ENCODE data around the gene SLC22A23. TPM values are rescaled to one million over a fixed set of nuclear protein-coding genes. Genes with fewer than 3 reads are reported as not detected.

SLC22A23 gene
- total RNA-seq, 1 donor from 2014 or later = 19.4 TPM

GRCh38 chr6:3356824-3357420 is 99.9 kb downstream of the SLC22A23 start:
- Mint-ChIP-seq H3K36me3 (ENCODE audit: insufficient read depth) (no peaks in the 10 kb centered on the region), H3K27me3 (peaks cover 31% of the 10 kb centered on the region), H3K9me3 (ENCODE audit: low read depth) (no peaks in the 10 kb centered on the region), H3K4me1 (ENCODE audit: low read depth) (peaks cover 24% of the 10 kb centered on the region), H3K27ac (peak overlapping the region; percentile 77), H3K4me3 (ENCODE audit: low read depth) (peak overlapping the region; percentile 16)
- TF ChIP-seq CTCF (IDR thresholded peaks at IDR 0.05; ENCODE audit: unreplicated experiment) = no peak
- DNase-seq (ENCODE audit: low spot score, unreplicated experiment) = no peak

GRCh38 chr6:3356056-3356823 is 100.6 kb downstream of the SLC22A23 start:
- no peak for DNase-seq (ENCODE audit: low spot score, unreplicated experiment)
- Mint-ChIP-seq H3K27ac (peak overlapping the region; percentile 77), H3K36me3 (ENCODE audit: insufficient read depth) (no peaks in the 10 kb centered on the region), H3K4me3 (ENCODE audit: low read depth) (peak overlapping the region; percentile 16), H3K4me1 (ENCODE audit: low read depth) (peaks cover 25% of the 10 kb centered on the region), H3K27me3 (peaks cover 36% of the 10 kb centered on the region), H3K9me3 (ENCODE audit: low read depth) (no peaks in the 10 kb centered on the region)
- TF ChIP-seq CTCF (IDR thresholded peaks at IDR 0.05; ENCODE audit: unreplicated experiment) = no peak

- Mint-ChIP-seq H3K27ac (peak overlapping the region; percentile 83), H3K36me3 (ENCODE audit: insufficient read depth) (no peaks in the 10 kb centered on the region), H3K27me3 (peaks cover 41% of the 10 kb centered on the region), H3K9me3 (ENCODE audit: low read depth) (no peaks in the 10 kb centered on the region), H3K4me1 (ENCODE audit: low read depth) (peaks cover 28% of the 10 kb centered on the region), H3K4me3 (ENCODE audit: low read depth) (peak overlapping the region; percentile 62)
- no peak for TF ChIP-seq CTCF (IDR thresholded peaks at IDR 0.05; ENCODE audit: unreplicated experiment)
- no peak for DNase-seq (ENCODE audit: low spot score, unreplicated experiment)
Measured at GRCh38 chr6:3355358-3356055, 101.3 kb downstream of the SLC22A23 start.

GRCh38 chr6:3355011-3355357 is 101.9 kb downstream of the SLC22A23 start:
- no peak for TF ChIP-seq CTCF (IDR thresholded peaks at IDR 0.05; ENCODE audit: unreplicated experiment)
- peaks cover 43% of the 10 kb centered on the region for H3K27me3 Mint-ChIP-seq
- H3K4me3 Mint-ChIP-seq (ENCODE audit: low read depth) = no peak overlapping the region
- peaks cover 29% of the 10 kb centered on the region for H3K4me1 Mint-ChIP-seq (ENCODE audit: low read depth)
- no peaks in the 10 kb centered on the region for H3K36me3 Mint-ChIP-seq (ENCODE audit: insufficient read depth)
- no peaks in the 10 kb centered on the region for H3K9me3 Mint-ChIP-seq (ENCODE audit: low read depth)
- H3K27ac Mint-ChIP-seq = no peak overlapping the region
- DNase-seq (ENCODE audit: low spot score, unreplicated experiment) = no peak

- Mint-ChIP-seq H3K27ac (no peak overlapping the region), H3K4me3 (ENCODE audit: low read depth) (no peak overlapping the region), H3K4me1 (ENCODE audit: low read depth) (peaks cover 29% of the 10 kb centered on the region), H3K9me3 (ENCODE audit: low read depth) (no peaks in the 10 kb centered on the region), H3K36me3 (ENCODE audit: insufficient read depth) (no peaks in the 10 kb centered on the region), H3K27me3 (peaks cover 50% of the 10 kb centered on the region)
- TF ChIP-seq CTCF (IDR thresholded peaks at IDR 0.05; ENCODE audit: unreplicated experiment) = no peak
- DNase-seq (ENCODE audit: low spot score, unreplicated experiment) = no peak
Measured at GRCh38 chr6:3353939-3354338, 102.9 kb downstream of the SLC22A23 start.
